SHP77 (cell line): Measurements from ENCODE around the gene FGF14.

Source experiments
- DNase-seq, 2 experiments: peaks; one replicate each; lab custom pipeline; 2025; lab: John Stamatoyannopoulos, UW

FGF14 gene

GRCh38 chr13:102250448-102250847, 151.4 kb downstream of the FGF14 start:
- DNase-seq, result no peak

- DNase-seq, result no peak
Measured at GRCh38 chr13:102244607-102245227, 157.1 kb downstream of the FGF14 start.

GRCh38 chr13:102240110-102240509, 161.7 kb downstream of the FGF14 start:
- no peak for DNase-seq

GRCh38 chr13:102237230-102237629, 164.6 kb downstream of the FGF14 start:
- DNase-seq, result peak; percentile 65 to 67

GRCh38 chr13:102236830-102237229, 165.0 kb downstream of the FGF14 start:
- peak; percentile 86 to 88 for DNase-seq

GRCh38 chr13:102236341-102236740, 165.5 kb downstream of the FGF14 start:
- peak; percentile 79 to 85 for DNase-seq

- no peak for DNase-seq
Measured at GRCh38 chr13:102235689-102236088, 166.2 kb downstream of the FGF14 start.

GRCh38 chr13:102234618-102235017, 167.2 kb downstream of the FGF14 start:
- no peak for DNase-seq

- DNase-seq, result peak; percentile 17 to 44
Measured at GRCh38 chr13:102233566-102234208, 168.2 kb downstream of the FGF14 start.

GRCh38 chr13:102231479-102231878, 170.4 kb downstream of the FGF14 start:
- DNase-seq, result no peak

- DNase-seq, result peak; percentile 73 to 90
Measured at GRCh38 chr13:102227741-102228140, 174.1 kb downstream of the FGF14 start.

- DNase-seq, result no peak
Measured at GRCh38 chr13:102226591-102226990, 175.3 kb downstream of the FGF14 start.

- peak in 1 of 2 experiments; percentile 53 for DNase-seq
Measured at GRCh38 chr13:102225892-102226291, 176.0 kb downstream of the FGF14 start.

GRCh38 chr13:102220681-102221228, 181.1 kb downstream of the FGF14 start:
- no peak for DNase-seq

GRCh38 chr13:102214956-102215355, 186.9 kb downstream of the FGF14 start:
- no peak for DNase-seq

- DNase-seq, result no peak
Measured at GRCh38 chr13:102212729-102213128, 189.1 kb downstream of the FGF14 start.

- DNase-seq, result no peak
Measured at GRCh38 chr13:102208347-102208746, 193.5 kb downstream of the FGF14 start.

GRCh38 chr13:102207680-102208342, 194.0 kb downstream of the FGF14 start:
- no peak for DNase-seq

- no peak for DNase-seq
Measured at GRCh38 chr13:102203718-102204117, 198.1 kb downstream of the FGF14 start.

- no peak for DNase-seq
Measured at GRCh38 chr13:102198418-102199311, 203.2 kb downstream of the FGF14 start.

GRCh38 chr13:102197193-102197592, 204.7 kb downstream of the FGF14 start:
- peak; percentile 65 to 69 for DNase-seq
